H9 (cell line): ENCODE measurements around the gene PDZRN4. TPM values are rescaled to one million over a fixed set of nuclear protein-coding genes. Genes with fewer than 3 reads are reported as not detected.

Experiments
- DNase-seq: peaks from one replicate; pipeline ENCODE4 v3.0.0-alpha.2; 2017
- H2AFZ ChIP-seq: one replicate; pipeline ENCODE4 v1.6.1; 2013; ENCODE audit warnings: mild to moderate bottlenecking, low read length, control low read depth, moderate library complexity
- H2AK5ac ChIP-seq: 2 replicates; pipeline ENCODE4 v1.6.1; 2013; ENCODE audit warnings: low read length, control low read depth, mixed read lengths; ENCODE audit not compliant: insufficient read length
- H2BK120ac ChIP-seq: one replicate; pipeline ENCODE4 v1.6.1; 2013; ENCODE audit warnings: low read depth, mild to moderate bottlenecking, low read length, control low read depth, inconsistent platforms; ENCODE audit not compliant: poor library complexity, severe bottlenecking
- H2BK12ac ChIP-seq: 2 replicates; pipeline ENCODE4 v1.6.1; 2013; ENCODE audit warnings: low read length, control low read depth, mixed read lengths, low read depth; ENCODE audit not compliant: insufficient read length
- H2BK15ac ChIP-seq: 2 replicates; pipeline ENCODE4 v1.6.1; 2013; ENCODE audit warnings: low read depth, low read length, control low read depth
- H2BK20ac ChIP-seq: one replicate; pipeline ENCODE4 v1.6.1; 2013; ENCODE audit warnings: low read depth, mild to moderate bottlenecking, low read length, control low read depth, inconsistent platforms; ENCODE audit not compliant: poor library complexity, severe bottlenecking
- H2BK5ac ChIP-seq: 2 replicates; pipeline ENCODE4 v1.6.1; 2013; ENCODE audit warnings: low read length, control low read depth, mixed read lengths; ENCODE audit not compliant: insufficient read length
- H3K14ac ChIP-seq: 2 replicates; pipeline ENCODE4 v1.6.1; 2013; ENCODE audit warnings: low read length, control low read depth; ENCODE audit not compliant: insufficient read depth
- H3K18ac ChIP-seq: 2 replicates; pipeline ENCODE4 v1.6.1; 2013; ENCODE audit warnings: low read depth, mild to moderate bottlenecking, mixed read lengths, low read length, control low read depth; ENCODE audit not compliant: insufficient read length
- H3K23ac ChIP-seq: 2 replicates; pipeline ENCODE4 v1.6.1; 2013; ENCODE audit warnings: low read length, control low read depth, mixed read lengths, low read depth; ENCODE audit not compliant: insufficient read length
- H3K23me2 ChIP-seq: 2 replicates; pipeline ENCODE4 v1.6.1; 2013; ENCODE audit warnings: low read depth, mild to moderate bottlenecking, mixed read lengths, low read length, control low read depth; ENCODE audit not compliant: insufficient read length, poor library complexity, severe bottlenecking
- H3K27ac ChIP-seq: 2 replicates; pipeline ENCODE4 v1.5.1; 2013; ENCODE audit warnings: low read length, control low read depth, mixed read lengths, low read depth; ENCODE audit not compliant: insufficient read length
- H3K27me3 ChIP-seq: 2 replicates; pipeline ENCODE4 v1.6.1; 2013; ENCODE audit warnings: low read length, control low read depth, inconsistent platforms; ENCODE audit not compliant: insufficient read depth
- H3K4ac ChIP-seq: 2 replicates; pipeline ENCODE4 v1.6.1; 2013; ENCODE audit warnings: low read depth, mild to moderate bottlenecking, control low read depth, inconsistent platforms, low read length, moderate library complexity
- H3K4me1 ChIP-seq: 2 replicates; pipeline ENCODE4 v1.6.1; 2013; ENCODE audit warnings: low read length, control low read depth, inconsistent platforms; ENCODE audit not compliant: insufficient read depth
- H3K4me2 ChIP-seq: 2 replicates; pipeline ENCODE4 v1.6.1; 2013; ENCODE audit warnings: low read length, control low read depth, mixed read lengths; ENCODE audit not compliant: insufficient read length, insufficient read depth
- H3K56ac ChIP-seq: 2 replicates; pipeline ENCODE4 v1.6.1; 2013; ENCODE audit warnings: low read depth, mild to moderate bottlenecking, mixed read lengths, low read length, control low read depth; ENCODE audit not compliant: insufficient read length
- H3K79me1 ChIP-seq: 2 replicates; pipeline ENCODE4 v1.6.1; 2013; ENCODE audit warnings: low read depth, mild to moderate bottlenecking, moderate library complexity, low read length, control low read depth, inconsistent platforms; ENCODE audit not compliant: insufficient read depth, poor library complexity, severe bottlenecking
- H3K79me2 ChIP-seq: 2 replicates; pipeline ENCODE4 v1.6.1; 2013; ENCODE audit warnings: low read length, control low read depth, inconsistent platforms; ENCODE audit not compliant: insufficient read depth
- H3K9ac ChIP-seq: 2 replicates; pipeline ENCODE4 v1.6.1; 2013; ENCODE audit warnings: low read length, control low read depth, mixed read lengths; ENCODE audit not compliant: insufficient read length; ENCODE audit errors: extremely low read depth
- H3K9me3 ChIP-seq: one replicate; pipeline ENCODE4 v1.6.1; 2013; ENCODE audit warnings: low read depth, low read length, inconsistent platforms; ENCODE audit not compliant: control insufficient read depth
- H3T11ph ChIP-seq: one replicate; pipeline ENCODE4 v1.6.1; 2013; ENCODE audit warnings: mild to moderate bottlenecking, low read length, control low read depth, inconsistent platforms
- H4K20me1 ChIP-seq: one replicate; pipeline ENCODE4 v1.6.1; 2013; ENCODE audit not compliant: control insufficient read depth, insufficient read length, insufficient read depth
- H4K5ac ChIP-seq: 2 replicates; pipeline ENCODE4 v1.6.1; 2013; ENCODE audit warnings: low read depth, mild to moderate bottlenecking, mixed read lengths, low read length, control low read depth; ENCODE audit not compliant: insufficient read length
- H4K8ac ChIP-seq: replicated peaks from 2 replicates; pipeline ENCODE4 v1.6.1; 2013; ENCODE audit warnings: low read length, control low read depth, mixed read lengths, low read depth; ENCODE audit not compliant: insufficient read length
- H4K91ac ChIP-seq: 2 replicates; pipeline ENCODE4 v1.6.1; 2013; ENCODE audit warnings: low read depth, mild to moderate bottlenecking, moderate library complexity, mixed read lengths, low read length, control low read depth; ENCODE audit not compliant: insufficient read length
- H3K27ac Mint-ChIP-seq, 3 experiments: 2 replicates in 2 of 3; 3 replicates in 1 of 3; pipeline ENCODE4 v1.8.0; 2020 to 2021; ENCODE audit warnings: mixed read lengths in 3 of 3, mild to moderate bottlenecking in 1 of 3, moderate library complexity in 1 of 3
- H3K27me3 Mint-ChIP-seq: 2 replicates; pipeline ENCODE4 v1.8.0; 2021; ENCODE audit warnings: low read depth, mild to moderate bottlenecking, moderate library complexity, mixed read lengths
- H3K36me3 Mint-ChIP-seq, 3 experiments: 2 replicates in 2 of 3; 3 replicates in 1 of 3; pipeline ENCODE4 v1.8.0; 2020 to 2021; ENCODE audit warnings: low read depth in 3 of 3, mixed read lengths in 3 of 3; ENCODE audit not compliant: insufficient read depth in 1 of 3
- H3K4me1 Mint-ChIP-seq, 2 experiments: 2 replicates each; pipeline ENCODE4 v1.8.0; 2020; ENCODE audit warnings: mixed read lengths in 2 of 2
- H3K4me3 Mint-ChIP-seq, 2 experiments: 2 replicates in 1 of 2; 3 replicates in 1 of 2; pipeline ENCODE4 v1.8.0; 2020 to 2021; ENCODE audit warnings: mild to moderate bottlenecking in 2 of 2, mixed read lengths in 2 of 2, moderate library complexity in 1 of 2
- H3K9me3 Mint-ChIP-seq, 2 experiments: 2 replicates in 1 of 2; 3 replicates in 1 of 2; pipeline ENCODE4 v1.8.0; 2020; ENCODE audit warnings: mild to moderate bottlenecking in 2 of 2, mixed read lengths in 2 of 2, moderate library complexity in 1 of 2
- CTCF ChIP-seq: fragments of 200-600 bp; sonication (generic); conservative IDR thresholded peaks from 3 replicates; pipeline ENCODE4 v1.8.0; 2021; ENCODE audit warnings: antibody characterized with exemption, mild to moderate bottlenecking
- WGBS: extraction: QIAGEN DNeasy Blood & Tissue Kit; methylation state at CpG from one replicate; pipeline ENCODE4 v1.1.7; 2013; ENCODE audit warnings: missing lambda C conversion rate, low lambda C conversion rate, mixed read lengths; ENCODE audit not compliant: insufficient read length; ENCODE audit errors: extremely low coverage; 5-methylcytosine and 5-hydroxymethylcytosine counted together
- total RNA-seq: library from RNA; stranded (reverse); gene quantifications from 2 replicates; pipeline ENCODE4 v1.2.1, GENCODE V29; 2021

PDZRN4 gene
- total RNA-seq, 1 experiment from 2014 or later = not detected

DNA sequence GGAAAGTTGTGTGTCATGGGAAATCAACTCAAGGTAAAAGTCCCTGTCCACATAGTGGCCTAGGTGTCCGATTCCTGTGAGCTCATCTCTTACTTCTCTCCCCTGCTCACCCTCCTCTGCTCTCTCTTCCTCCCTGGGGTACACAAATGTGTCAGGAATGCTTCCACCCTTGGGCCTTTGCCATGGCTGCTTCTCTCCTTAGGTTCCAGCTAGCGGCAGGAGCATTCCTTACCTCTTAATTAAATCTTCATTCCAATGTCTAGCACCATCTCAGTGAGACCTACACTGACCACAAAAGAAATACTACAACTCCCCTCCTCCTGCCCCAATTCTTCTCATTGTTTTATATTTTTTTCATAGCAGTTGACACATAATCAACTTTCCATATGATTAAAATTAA, 298.6 kb downstream of the PDZRN4 start:
- no peak for DNase-seq
- no peak overlapping the region for H3K4me2 ChIP-seq
- no peak overlapping the region for H3T11ph ChIP-seq
- no peak overlapping the region for H3K9ac ChIP-seq
- no peaks in the 10 kb centered on the region for H3K27me3 ChIP-seq
- H3K9me3 ChIP-seq = no peaks in the 10 kb centered on the region
- no peak overlapping the region for H2AK5ac ChIP-seq
- no peak overlapping the region for H4K8ac ChIP-seq
- H3K9me3 Mint-ChIP-seq = no peaks in the 10 kb centered on the region
- no peak overlapping the region for H3K4ac ChIP-seq
- H2BK20ac ChIP-seq = no peak overlapping the region
- no peaks in the 10 kb centered on the region for H3K23me2 ChIP-seq
- no peaks in the 10 kb centered on the region for H3K4me1 Mint-ChIP-seq
- no peaks in the 10 kb centered on the region; the same call in 1 of the 2 replicates for H3K4me1 ChIP-seq
- H3K14ac ChIP-seq = no peak overlapping the region
- H3K27me3 Mint-ChIP-seq = no peaks in the 10 kb centered on the region
- no peak overlapping the region for H2BK5ac ChIP-seq
- no peak for TF ChIP-seq CTCF
- H2AFZ ChIP-seq = no peak overlapping the region
- no peak overlapping the region for H3K4me3 Mint-ChIP-seq
- H3K79me2 ChIP-seq = no peaks in the 10 kb centered on the region
- H3K27ac ChIP-seq = no peak overlapping the region
- H4K91ac ChIP-seq = no peak overlapping the region
- H3K23ac ChIP-seq = no peak overlapping the region
- no peaks in the 10 kb centered on the region for H3K79me1 ChIP-seq
- no peaks in the 10 kb centered on the region for H3K36me3 Mint-ChIP-seq
- H4K20me1 ChIP-seq = no peaks in the 10 kb centered on the region
- H2BK12ac ChIP-seq = no peak overlapping the region
- no peak overlapping the region for H2BK15ac ChIP-seq
- H4K5ac ChIP-seq = no peak overlapping the region
- no peak overlapping the region; a peak in 1 of 7 replicates for H3K27ac Mint-ChIP-seq
- WGBS = no CpG with 5 or more reads among the region's 2 CpGs
- no peak overlapping the region for H3K18ac ChIP-seq
- H2BK120ac ChIP-seq = no peak overlapping the region
- H3K56ac ChIP-seq = no peak overlapping the region
